ENCODE results near the gene JAZF1. TPM values are rescaled to one million over a fixed set of nuclear protein-coding genes. Genes with fewer than 3 reads are reported as not detected.

Gene JAZF1
- total RNA-seq, 1 experiment from 2014 or later = 0.90 TPM

DNA sequence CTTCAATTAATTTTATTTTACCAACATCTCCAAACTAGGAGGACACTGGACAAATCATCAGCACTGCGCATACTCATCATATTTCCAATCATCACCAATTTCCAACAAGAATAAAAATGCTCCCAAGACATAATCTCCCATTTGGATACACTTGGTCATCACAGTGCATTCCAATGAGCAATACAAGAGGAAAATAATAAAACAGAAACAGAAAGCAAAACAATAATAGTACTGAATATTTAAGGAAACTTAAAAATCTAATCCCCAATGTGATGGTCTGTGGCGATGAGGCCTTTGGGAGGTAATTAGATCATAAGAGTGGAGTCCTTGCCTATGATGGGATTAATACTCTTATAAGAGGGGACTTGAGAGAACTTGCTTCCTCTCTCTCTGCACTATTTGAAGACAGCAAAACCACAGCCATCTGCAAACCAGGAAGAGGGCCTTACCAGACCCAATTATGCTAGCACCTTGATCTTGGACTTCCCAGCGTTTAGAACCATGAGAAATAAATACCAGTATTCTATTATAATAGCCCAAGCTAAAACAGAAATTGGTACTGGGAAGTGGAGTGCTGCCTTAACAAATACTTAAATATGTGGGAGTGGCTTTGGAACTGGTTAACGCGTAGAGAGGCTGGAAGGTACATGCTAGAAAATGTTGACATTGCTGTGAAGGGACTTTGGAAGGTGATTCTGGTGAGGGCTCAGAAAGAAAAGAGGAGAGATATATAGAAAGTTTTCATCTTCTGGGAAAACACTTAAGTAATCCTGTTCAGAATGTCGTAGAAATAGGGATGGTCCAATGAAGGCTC, 91.5 kb downstream of the JAZF1 start:
- no peak for DNase-seq
- ChIA-PET POLR2A (ENCODE audit: unreplicated experiment) (no interaction called here), CTCF (no interaction called here)
- H2AFZ ChIP-seq = no peak overlapping the region
- no peak overlapping the region for H3K4me3 ChIP-seq
- H3K27me3 ChIP-seq (ENCODE audit: insufficient read depth, low read depth) = no peaks in the 10 kb centered on the region
- H3K27ac ChIP-seq = no peak overlapping the region
- no peak for TF ChIP-seq EZH2 (IDR thresholded peaks at IDR 0.05; ENCODE audit: low read depth)
- TF ChIP-seq, protein P1, sequence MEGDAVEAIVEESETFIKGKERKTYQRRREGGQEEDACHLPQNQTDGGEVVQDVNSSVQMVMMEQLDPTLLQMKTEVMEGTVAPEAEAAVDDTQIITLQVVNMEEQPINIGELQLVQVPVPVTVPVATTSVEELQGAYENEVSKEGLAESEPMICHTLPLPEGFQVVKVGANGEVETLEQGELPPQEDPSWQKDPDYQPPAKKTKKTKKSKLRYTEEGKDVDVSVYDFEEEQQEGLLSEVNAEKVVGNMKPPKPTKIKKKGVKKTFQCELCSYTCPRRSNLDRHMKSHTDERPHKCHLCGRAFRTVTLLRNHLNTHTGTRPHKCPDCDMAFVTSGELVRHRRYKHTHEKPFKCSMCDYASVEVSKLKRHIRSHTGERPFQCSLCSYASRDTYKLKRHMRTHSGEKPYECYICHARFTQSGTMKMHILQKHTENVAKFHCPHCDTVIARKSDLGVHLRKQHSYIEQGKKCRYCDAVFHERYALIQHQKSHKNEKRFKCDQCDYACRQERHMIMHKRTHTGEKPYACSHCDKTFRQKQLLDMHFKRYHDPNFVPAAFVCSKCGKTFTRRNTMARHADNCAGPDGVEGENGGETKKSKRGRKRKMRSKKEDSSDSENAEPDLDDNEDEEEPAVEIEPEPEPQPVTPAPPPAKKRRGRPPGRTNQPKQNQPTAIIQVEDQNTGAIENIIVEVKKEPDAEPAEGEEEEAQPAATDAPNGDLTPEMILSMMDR (conservative IDR thresholded peaks at IDR 0.05) = no peak
- no peaks in the 10 kb centered on the region for H3F3A ChIP-seq (ENCODE audit: insufficient read depth, low read depth)
- no peaks in the 10 kb centered on the region for H3K9me3 ChIP-seq (ENCODE audit: insufficient read depth, low read depth)
- H3K36me3 ChIP-seq (ENCODE audit: low read depth) = no peaks in the 10 kb centered on the region
- no peaks in the 10 kb centered on the region for H4K20me1 ChIP-seq (ENCODE audit: insufficient read depth)
- no TSS peak for BruUV-seq (replicated peaks)
- no peak overlapping the region for H3K4me2 ChIP-seq
- intact Hi-C loops (cut with micrococcal nuclease; ENCODE audit: unreplicated experiment) = no loop called here
- no peaks in the 10 kb centered on the region for H3K79me2 ChIP-seq (ENCODE audit: low read depth)
- H3K9me2 ChIP-seq (ENCODE audit: insufficient read depth) = no peaks in the 10 kb centered on the region
- no peaks in the 10 kb centered on the region for H3K4me1 ChIP-seq (replicated peaks; ENCODE audit: insufficient read depth)

DNA sequence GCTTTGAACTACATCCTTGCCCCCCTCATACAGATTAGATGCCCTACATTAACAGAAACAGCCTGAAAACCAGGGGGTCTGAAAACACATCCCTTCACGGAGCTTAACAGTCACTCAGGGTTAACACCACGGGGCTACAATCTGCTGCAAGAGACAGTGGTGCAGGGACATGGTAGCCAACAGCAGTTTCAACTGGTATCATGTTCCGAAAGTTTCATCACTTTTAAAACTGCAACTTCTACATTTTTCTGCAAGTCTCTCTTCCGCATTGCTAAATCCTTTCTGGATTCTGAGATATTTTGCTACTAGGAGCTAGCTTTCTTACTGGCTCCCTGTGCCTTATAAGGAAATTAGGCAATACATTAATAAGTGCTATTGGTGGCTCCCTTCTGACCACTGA, 92.6 kb downstream of the JAZF1 start:
- intact Hi-C loops (cut with micrococcal nuclease; ENCODE audit: unreplicated experiment) = no loop called here
- no peaks in the 10 kb centered on the region for H3K79me2 ChIP-seq (ENCODE audit: low read depth)
- BruUV-seq (replicated peaks) = no TSS peak

DNA sequence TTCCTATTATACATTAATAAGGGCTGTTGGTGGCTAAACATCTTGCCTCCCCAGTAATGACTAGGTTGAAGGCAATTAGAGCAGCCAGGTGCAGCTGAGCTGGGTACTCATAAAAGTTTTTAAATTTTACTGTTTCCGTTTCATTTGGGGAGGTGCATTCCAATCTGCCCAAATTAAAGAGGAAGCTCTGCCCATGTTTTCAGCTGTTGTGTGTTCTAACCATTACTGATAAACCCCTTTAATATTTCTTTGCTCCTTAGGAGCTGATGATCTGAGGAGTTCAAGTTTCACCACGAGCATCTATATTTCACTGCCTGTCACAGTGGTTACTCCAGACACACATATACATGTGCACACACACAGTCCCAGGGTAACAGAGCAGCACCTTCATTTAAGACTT, 94.4 kb downstream of the JAZF1 start:
- ChIA-PET CTCF (interaction anchor here (1.2 kb wide), 1 partner anchor 24 kb away, joined by 3 read pairs; no protein-coding TSS in a partner anchor), POLR2A (ENCODE audit: unreplicated experiment) (no interaction called here)
- intact Hi-C loops (cut with micrococcal nuclease; ENCODE audit: unreplicated experiment) = no loop called here
- H3K4me3 ChIP-seq = no peak overlapping the region
- H3K79me2 ChIP-seq (ENCODE audit: low read depth) = no peaks in the 10 kb centered on the region
- BruUV-seq (replicated peaks) = no TSS peak
- no peak for DNase-seq
- H3K36me3 ChIP-seq (ENCODE audit: low read depth) = no peaks in the 10 kb centered on the region
- H4K20me1 ChIP-seq (ENCODE audit: insufficient read depth) = no peaks in the 10 kb centered on the region
- H3K27me3 ChIP-seq (ENCODE audit: insufficient read depth, low read depth) = no peaks in the 10 kb centered on the region
- no peaks in the 10 kb centered on the region for H3F3A ChIP-seq (ENCODE audit: insufficient read depth, low read depth)
- TF ChIP-seq EZH2 (IDR thresholded peaks at IDR 0.05; ENCODE audit: low read depth) = no peak
- TF ChIP-seq, protein P1 (conservative IDR thresholded peaks at IDR 0.05) = no peak
- H3K9me2 ChIP-seq (ENCODE audit: insufficient read depth) = no peaks in the 10 kb centered on the region
- no peaks in the 10 kb centered on the region for H3K4me1 ChIP-seq (replicated peaks; ENCODE audit: insufficient read depth)
- no peaks in the 10 kb centered on the region for H3K9me3 ChIP-seq (ENCODE audit: insufficient read depth, low read depth)
- no peak overlapping the region for H3K27ac ChIP-seq
- H3K4me2 ChIP-seq = no peak overlapping the region
- no peak overlapping the region for H2AFZ ChIP-seq

More for the DNA sequence above, 92.6 kb downstream of the JAZF1 start:
- ChIA-PET CTCF (interaction anchor here (0.6 kb wide), 1 partner anchor 26 kb away, joined by 3 read pairs; no protein-coding TSS in a partner anchor), POLR2A (ENCODE audit: unreplicated experiment) (no interaction called here)
- Histone ChIP-seq H3K27me3 (ENCODE audit: insufficient read depth, low read depth) (no peaks in the 10 kb centered on the region), H3K9me2 (ENCODE audit: insufficient read depth) (no peaks in the 10 kb centered on the region), H3K9me3 (ENCODE audit: insufficient read depth, low read depth) (no peaks in the 10 kb centered on the region), H3K4me2 (no peak overlapping the region), H2AFZ (no peak overlapping the region), H3K36me3 (ENCODE audit: low read depth) (no peaks in the 10 kb centered on the region), H3K4me3 (no peak overlapping the region), H3F3A (ENCODE audit: insufficient read depth, low read depth) (no peaks in the 10 kb centered on the region), H3K4me1 (replicated peaks; ENCODE audit: insufficient read depth) (no peaks in the 10 kb centered on the region), H4K20me1 (ENCODE audit: insufficient read depth) (no peaks in the 10 kb centered on the region), H3K27ac (no peak overlapping the region)
- TF ChIP-seq, protein P1 (conservative IDR thresholded peaks at IDR 0.05) = no peak
- TF ChIP-seq EZH2 (IDR thresholded peaks at IDR 0.05; ENCODE audit: low read depth) = no peak
- no peak for DNase-seq

Measured in PC-9 (cell line).